ENCODE results near the gene ATPAF2.

Gene ATPAF2

GRCh38 chr17:18039535-18040260 lies 730 bp upstream of the ATPAF2 start:
- DNase-seq (ENCODE audit: low read depth): no peak

DNA sequence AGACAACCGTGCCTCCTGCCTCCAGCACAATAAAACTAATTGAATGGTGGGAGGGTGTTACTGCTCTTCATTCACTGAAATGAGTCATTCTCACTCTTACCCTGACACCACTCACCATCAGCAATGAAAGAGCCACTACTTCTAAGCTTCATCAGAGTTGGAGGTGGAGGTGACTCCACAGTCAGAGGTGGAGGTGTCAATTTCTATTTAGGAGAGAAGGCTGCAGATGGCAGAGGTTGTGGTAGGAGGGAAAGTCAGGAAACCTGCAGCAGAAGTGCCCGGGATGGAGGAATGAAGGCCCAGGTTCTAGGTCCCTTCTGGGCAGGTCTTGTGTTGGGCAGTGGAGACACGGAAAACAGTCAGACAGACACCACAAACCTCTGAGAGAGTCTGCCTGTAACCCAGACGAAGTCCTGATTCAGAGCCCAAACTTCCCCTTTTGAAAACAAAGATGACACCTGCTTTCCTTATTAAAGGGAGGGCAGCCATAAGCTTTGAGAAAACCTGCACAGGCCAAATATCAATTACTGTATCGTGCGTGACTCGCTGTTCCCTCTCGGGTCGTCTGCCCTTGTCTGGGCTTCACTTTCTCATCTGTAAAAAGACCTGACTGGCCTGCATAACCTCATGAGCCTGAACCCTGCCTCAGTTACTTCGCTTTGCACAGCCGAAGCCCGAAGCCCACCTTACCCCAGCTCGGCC lies 668 bp downstream of the ATPAF2 start:
- no peak for DNase-seq (ENCODE audit: low read depth)

- DNase-seq (ENCODE audit: low read depth): no peak
Observed at GRCh38 chr17:18037486-18037885, 1.5 kb downstream of the ATPAF2 start.

GRCh38 chr17:18035704-18036103 lies 3.3 kb downstream of the ATPAF2 start:
- DNase-seq (ENCODE audit: low read depth): no peak

DNA sequence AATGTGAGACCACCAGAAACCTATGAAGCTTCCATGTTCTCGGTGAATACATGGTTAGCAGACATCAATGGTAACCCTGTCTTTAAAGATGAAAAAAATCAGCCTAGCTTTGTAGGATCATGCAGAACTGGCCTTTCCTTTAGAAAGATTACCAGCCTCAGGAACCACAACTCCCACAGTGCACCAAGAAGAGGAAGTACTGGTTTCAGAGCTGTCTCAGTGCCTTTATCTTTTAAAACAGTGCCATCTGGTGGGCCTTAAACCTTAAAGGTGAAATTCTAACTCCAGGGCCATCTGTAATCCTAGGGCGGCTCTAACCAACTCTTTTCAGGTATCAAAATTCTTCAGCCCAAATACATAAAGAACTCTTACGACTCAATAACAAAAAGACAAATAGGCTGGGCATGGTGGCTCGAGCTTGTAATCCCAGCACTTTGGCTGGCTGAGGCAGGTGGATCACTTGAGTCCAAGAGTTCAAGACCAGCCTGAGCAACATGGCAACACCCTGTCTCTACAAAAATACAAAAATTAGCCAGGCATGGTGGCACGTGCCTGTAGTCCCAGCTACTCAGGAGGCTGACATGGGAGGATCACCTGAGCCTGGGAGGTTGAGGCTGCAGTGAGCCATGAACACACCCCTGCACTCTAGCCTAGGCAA lies 5.4 kb downstream of the ATPAF2 start:
- DNase-seq (ENCODE audit: low read depth): no peak

DNA sequence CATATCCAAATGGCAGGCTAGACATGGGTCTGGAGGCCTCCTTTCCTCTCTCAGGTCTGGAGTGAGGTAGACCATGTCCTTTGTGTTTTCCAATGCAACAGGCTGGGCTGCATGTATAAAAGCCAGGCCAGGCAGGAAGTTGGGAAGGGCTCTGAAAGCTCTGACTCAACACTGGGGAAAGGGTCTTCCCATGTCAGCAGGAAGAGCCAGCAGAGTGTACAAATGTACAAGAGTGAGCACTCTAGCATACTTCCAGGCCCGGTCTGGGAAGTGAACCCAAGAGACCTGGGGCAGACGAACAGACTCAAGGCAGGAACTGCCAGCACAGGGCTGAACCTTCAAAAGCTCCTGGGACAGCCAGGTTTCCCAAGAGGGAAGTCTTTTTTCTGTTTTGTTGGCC lies 7.0 kb downstream of the ATPAF2 start:
- DNase-seq (ENCODE audit: low read depth): no peak

DNA sequence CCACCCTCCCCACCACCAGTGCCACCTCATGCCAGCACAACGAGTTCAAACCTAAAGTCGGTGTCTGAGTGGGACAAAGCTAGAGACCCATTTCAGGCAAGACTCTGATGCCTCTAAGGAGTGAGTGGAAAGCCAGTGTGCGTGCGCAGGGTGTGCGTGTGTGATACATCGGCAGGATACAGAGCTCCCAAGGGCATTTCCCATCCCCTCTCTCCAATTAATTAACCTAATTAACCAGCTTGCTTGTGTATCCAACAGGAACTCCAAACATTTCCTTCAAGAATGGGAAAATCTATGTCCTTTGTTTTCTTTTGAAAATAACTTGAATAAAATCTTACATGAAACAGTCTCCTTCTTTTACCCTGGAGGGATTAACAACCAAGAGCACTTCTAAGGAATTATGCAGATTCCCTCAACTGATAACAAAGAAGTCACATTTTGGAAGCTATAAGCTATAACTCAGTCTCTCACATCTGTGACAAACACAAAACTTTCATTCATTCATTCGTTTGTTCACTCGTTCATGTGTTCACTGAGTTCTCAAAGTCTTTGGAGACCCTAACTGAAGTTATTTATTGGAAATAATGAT lies 9.9 kb downstream of the ATPAF2 start:
- no peak for DNase-seq (ENCODE audit: low read depth)

GRCh38 chr17:18028114-18028951 lies 10.6 kb downstream of the ATPAF2 start:
- no peak for DNase-seq (ENCODE audit: low read depth)

DNA sequence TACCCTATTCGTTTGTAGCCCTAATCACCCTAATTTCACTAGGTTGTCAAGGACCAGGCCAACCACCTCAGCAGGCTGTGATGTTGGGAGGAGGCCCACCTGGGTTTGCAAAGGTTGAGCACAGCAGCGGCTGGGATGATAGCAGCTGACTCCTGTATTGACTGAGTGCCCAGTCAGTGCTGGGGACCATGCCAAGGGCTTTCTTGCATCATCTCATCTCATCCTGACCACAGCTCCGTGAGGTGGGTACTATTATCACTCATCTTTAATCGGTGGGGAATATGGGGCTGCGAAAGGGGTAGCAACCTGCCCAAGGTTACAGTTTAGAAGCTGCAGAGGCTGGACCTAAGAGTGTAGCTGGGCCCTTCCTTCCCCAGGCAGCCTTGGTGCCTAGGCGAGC lies 11.7 kb downstream of the ATPAF2 start:
- DNase-seq (ENCODE audit: low read depth): no peak

DNA sequence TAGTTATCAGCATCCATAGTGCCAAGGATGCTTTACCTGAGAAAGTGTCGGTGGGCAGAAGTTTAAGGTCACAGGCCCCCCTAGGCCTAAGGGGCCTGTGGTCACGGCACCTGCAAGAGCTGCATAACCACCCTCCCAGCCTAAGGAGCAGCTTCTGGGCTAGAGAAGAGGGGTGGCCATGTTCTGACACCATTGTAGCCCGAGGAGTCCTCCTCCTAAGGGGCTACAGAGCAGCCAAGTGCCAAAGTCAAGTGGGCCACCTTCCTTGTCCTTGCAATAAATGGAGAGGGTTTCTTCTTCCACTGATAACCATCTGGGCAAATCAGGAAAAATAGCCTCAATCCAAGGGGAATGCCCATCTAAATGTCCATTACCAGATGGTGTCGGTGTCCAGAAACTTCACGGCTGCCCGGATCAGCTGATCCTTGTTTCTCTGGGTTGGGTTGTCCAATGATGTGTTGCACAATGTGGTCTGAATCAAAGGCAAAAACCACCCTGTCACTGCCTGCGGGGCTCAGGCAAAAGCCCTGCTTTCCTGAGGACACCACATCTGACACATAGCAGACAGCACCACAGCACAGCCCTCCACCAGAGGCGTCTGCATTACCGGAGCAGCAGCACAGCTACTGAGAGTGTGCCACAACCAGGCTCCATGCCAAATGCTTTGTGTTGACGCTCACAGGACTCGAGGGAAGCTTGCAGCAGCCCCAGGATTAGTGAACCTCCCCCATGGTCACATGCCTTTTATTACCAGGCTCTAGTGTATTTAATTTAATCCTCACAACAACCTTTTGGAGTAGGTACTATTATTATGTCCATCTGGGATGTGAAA lies 12.8 kb downstream of the ATPAF2 start:
- DNase-seq (ENCODE audit: low read depth): no peak

DNA sequence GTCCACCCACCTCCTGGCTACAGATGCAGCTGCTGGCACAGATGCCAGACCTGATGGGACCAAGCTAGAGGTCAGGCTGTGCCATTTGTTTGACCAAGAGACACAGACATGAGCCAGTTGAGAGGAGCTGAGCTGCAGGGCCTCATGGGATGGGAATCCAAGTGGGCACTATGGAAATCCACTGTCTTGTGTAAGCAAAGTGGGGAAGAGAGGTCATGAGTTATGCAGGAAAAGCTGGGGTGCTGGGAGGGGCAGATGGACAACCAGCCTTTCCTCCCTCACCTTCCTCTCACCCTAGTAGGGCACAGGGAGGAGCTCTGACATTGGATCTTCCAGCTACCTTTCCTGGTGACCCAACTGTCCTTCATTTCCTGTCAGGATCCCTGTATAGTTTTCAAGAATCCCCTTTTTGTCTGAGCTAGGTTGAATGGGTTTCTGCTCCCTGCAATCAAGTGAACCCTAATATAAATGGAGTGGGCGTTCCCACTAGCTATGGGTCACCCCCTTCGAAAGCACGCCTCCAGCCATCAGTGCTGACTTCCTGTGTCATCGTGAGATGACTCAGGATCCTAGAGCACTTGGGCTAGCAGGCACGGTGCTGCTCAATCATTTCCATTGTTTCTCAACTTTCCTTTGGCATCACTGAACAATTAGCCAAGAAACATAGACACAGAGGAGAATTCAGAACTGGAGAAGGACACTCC lies 13.6 kb downstream of the ATPAF2 start:
- no peak for DNase-seq (ENCODE audit: low read depth)

GRCh38 chr17:18021372-18021771 lies 17.6 kb downstream of the ATPAF2 start:
- DNase-seq (ENCODE audit: low read depth): no peak

GRCh38 chr17:18020971-18021370 lies 18.0 kb downstream of the ATPAF2 start:
- DNase-seq (ENCODE audit: low read depth): no peak

DNA sequence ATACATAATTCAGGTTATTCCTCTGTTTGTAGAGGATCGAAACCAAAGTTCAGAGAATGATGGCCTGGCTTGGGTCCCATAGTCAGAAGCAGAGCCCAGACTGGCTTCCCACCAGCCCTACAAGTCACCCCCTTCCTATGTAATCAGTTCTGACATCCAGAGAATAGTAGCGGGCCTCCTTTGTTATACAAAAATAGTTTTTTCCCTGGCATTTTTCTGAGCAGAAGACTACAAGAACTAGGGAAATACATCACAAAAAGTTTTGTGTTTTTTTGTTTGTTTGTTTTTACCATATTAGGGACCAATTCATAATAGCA lies 19.2 kb downstream of the ATPAF2 start:
- DNase-seq (ENCODE audit: low read depth): no peak

DNA sequence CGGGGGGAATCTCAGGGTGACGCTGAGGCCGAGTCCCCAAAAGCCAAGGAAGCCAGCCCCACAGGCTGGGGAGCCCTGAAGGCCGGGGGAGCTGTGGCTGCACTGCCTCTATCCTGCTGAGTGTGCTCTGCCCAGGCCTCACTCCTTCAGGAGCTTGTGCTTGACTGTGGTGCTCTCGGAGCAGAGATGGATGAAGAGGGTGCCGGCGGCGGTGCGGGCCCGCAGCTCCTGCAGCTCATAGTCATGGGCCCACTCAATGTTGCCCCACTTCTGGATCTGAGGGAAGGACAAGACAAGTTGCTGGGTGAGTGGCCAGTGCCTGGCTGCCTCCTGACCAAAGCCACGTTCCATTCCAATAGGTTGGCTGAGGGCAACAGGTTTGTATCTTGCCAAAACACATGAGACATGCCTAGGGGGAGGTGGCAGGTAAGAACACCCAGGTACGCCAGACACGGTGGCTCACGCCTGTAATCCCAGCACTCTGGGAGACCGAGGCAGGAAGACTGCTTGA lies 20.5 kb downstream of the ATPAF2 start:
- DNase-seq (ENCODE audit: low read depth): no peak

GRCh38 chr17:18017958-18018357 lies 21.0 kb downstream of the ATPAF2 start:
- no peak for DNase-seq (ENCODE audit: low read depth)

- DNase-seq (ENCODE audit: low read depth): no peak
Observed at GRCh38 chr17:18016426-18016825, 22.5 kb downstream of the ATPAF2 start.

- no peak for DNase-seq (ENCODE audit: low read depth)
Observed at GRCh38 chr17:18015593-18015992, 23.4 kb downstream of the ATPAF2 start.

GRCh38 chr17:18014006-18014405 lies 25.0 kb downstream of the ATPAF2 start:
- DNase-seq (ENCODE audit: low read depth): no peak

DNA sequence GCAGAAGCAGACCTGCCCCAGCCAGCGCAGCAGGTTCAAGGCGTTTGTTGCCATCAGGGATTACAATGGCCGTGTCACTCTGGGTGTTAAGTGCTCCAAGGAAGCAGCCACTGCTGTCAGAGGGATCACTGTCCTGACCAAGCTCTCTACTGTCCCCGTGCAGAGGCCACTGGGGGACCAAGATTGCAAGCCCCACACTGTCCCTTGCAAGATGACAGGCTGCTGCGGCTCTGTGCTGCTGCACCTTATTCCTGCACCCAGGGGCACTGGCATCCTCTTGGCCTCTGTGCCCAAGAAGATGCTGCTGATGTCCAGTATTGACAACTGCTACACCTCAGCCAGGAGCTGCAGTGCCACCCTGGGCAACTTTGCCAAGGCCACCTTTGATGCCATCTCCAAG lies 27.7 kb downstream of the ATPAF2 start:
- DNase-seq (ENCODE audit: low read depth): no peak

Data from stimulated activated CD8-positive, alpha-beta memory T cell treated with anti-CD3 and anti-CD28 coated beads, Interleukin-12 subunit alpha, Interleukin-12 subunit beta, amount 100 ng/mL, for 1 hour (primary cell).